OCI-LY7 (cell line): ENCODE data around the gene HMCN1. TPM values are rescaled to one million over a fixed set of nuclear protein-coding genes. Genes with fewer than 3 reads are reported as not detected.

Experiments used
- BruUV-seq: library from RNA; stranded (reverse); fragments of 400-500 nt; replicated peaks from 2 replicates; lab custom pipeline; 2021; lab: Mats Ljungman, UMichigan
- CTCF ChIA-PET: fragments of 300-600 bp; sonication (Branson Sonifier 250); formaldehyde crosslinking; loops from one replicate; lab custom pipeline; 2022; ENCODE audit warnings: antibody characterized with exemption; ENCODE audit not compliant: unreplicated experiment; lab: Charles Lee
- POLR2A ChIA-PET: fragments of 300-600 bp; sonication (Branson Sonifier 250); formaldehyde crosslinking; loops from one replicate; lab custom pipeline; 2022; ENCODE audit warnings: antibody characterized with exemption; lab: Charles Lee
- DNase-seq: peaks from one replicate; pipeline ENCODE4 v3.0.0-alpha.2; 2015; ENCODE audit warnings: low spot score
- H2AFZ ChIP-seq: fragments of 200-600 bp; sonication (generic), shearing (Covaris generic); 2 replicates; pipeline ENCODE4 v1.6.1; 2014; ENCODE audit warnings: mild to moderate bottlenecking, antibody characterized with exemption, low read length, moderate library complexity
- H3K27ac ChIP-seq: fragments of 200-600 bp; sonication (generic); 2 replicates; pipeline ENCODE4 v1.5.1; 2014; ENCODE audit warnings: mixed run types, low read depth, mild to moderate bottlenecking, moderate library complexity, low read length, inconsistent platforms; ENCODE audit not compliant: poor library complexity, severe bottlenecking
- H3K36me3 ChIP-seq: fragments of 200-600 bp; sonication (generic); 2 replicates; pipeline ENCODE4 v1.6.1; 2014; ENCODE audit warnings: mild to moderate bottlenecking, antibody characterized with exemption, low read length, moderate library complexity, mixed read lengths; ENCODE audit not compliant: insufficient read depth
- H3K4me1 ChIP-seq: fragments of 200-600 bp; sonication (generic); 2 replicates; pipeline ENCODE4 v1.5.1; 2014; ENCODE audit warnings: mild to moderate bottlenecking, low read length; ENCODE audit not compliant: insufficient read depth, poor library complexity, severe bottlenecking
- H3K4me2 ChIP-seq: fragments of 200-600 bp; sonication (generic); 2 replicates; pipeline ENCODE4 v1.6.1; 2014; ENCODE audit warnings: mild to moderate bottlenecking, low read length
- H3K4me3 ChIP-seq: fragments of 200-600 bp; sonication (generic); 2 replicates; pipeline ENCODE4 v1.5.1; 2014; ENCODE audit warnings: mild to moderate bottlenecking, low read depth, low read length; ENCODE audit not compliant: poor library complexity, severe bottlenecking
- H3K79me2 ChIP-seq: fragments of 200-600 bp; sonication (generic); 2 replicates; pipeline ENCODE4 v1.6.1; 2016; ENCODE audit warnings: low read depth, mild to moderate bottlenecking, low read length, moderate library complexity, mixed read lengths; ENCODE audit not compliant: insufficient read depth
- H3K9me2 ChIP-seq: fragments of 200-600 bp; sonication (generic); 2 replicates; pipeline ENCODE4 v1.6.1; 2016; ENCODE audit warnings: mild to moderate bottlenecking, low read length, mixed read lengths; ENCODE audit not compliant: insufficient read depth
- H3K9me3 ChIP-seq: fragments of 200-600 bp; sonication (generic); 2 replicates; pipeline ENCODE4 v1.6.1; 2014; ENCODE audit warnings: mild to moderate bottlenecking, mixed run types, low read length, mixed read lengths
- H4K20me1 ChIP-seq: fragments of 200-600 bp; sonication (generic); 2 replicates; pipeline ENCODE4 v1.6.1; 2014; ENCODE audit warnings: mild to moderate bottlenecking, antibody characterized with exemption, low read length, moderate library complexity, mixed read lengths; ENCODE audit not compliant: insufficient read depth
- EZH2phosphoT487 ChIP-seq: fragments of 200-600 bp; sonication (generic); IDR thresholded peaks from 2 replicates; pipeline ENCODE4 v1.6.1; 2018; ENCODE audit warnings: low read depth, borderline replicate concordance, mild to moderate bottlenecking, mixed run types, antibody characterized with exemption, low read length, moderate library complexity, mixed read lengths
- intact Hi-C: fragments of 100-400 bp; cut with micrococcal nuclease; formaldehyde crosslinking; loops from one replicate; pipeline ENCODE4 v1.10.0; 2022; ENCODE audit not compliant: unreplicated experiment
- total RNA-seq, 2 experiments: library from RNA; depleted of rRNA in 1 of 2; stranded (reverse); fragments of >200 nt in 1 of 2; shearing (Covaris generic) in 1 of 2; gene quantifications; 2 replicates each; pipeline ENCODE4 v1.2.3, GENCODE V29; 2014 to 2022
- TF ChIP-seq, protein P1 (sequence below): fragments of 200-600 bp; sonication (generic); conservative IDR thresholded peaks from 2 replicates; pipeline ENCODE4 v1.5.1; 2014; ENCODE audit warnings: mild to moderate bottlenecking, antibody characterized with exemption, low read length, moderate library complexity, mixed read lengths

The HMCN1 gene
- total RNA-seq, 2 experiments from 2014 or later, result 0.02 TPM; not detected in 1

DNA sequence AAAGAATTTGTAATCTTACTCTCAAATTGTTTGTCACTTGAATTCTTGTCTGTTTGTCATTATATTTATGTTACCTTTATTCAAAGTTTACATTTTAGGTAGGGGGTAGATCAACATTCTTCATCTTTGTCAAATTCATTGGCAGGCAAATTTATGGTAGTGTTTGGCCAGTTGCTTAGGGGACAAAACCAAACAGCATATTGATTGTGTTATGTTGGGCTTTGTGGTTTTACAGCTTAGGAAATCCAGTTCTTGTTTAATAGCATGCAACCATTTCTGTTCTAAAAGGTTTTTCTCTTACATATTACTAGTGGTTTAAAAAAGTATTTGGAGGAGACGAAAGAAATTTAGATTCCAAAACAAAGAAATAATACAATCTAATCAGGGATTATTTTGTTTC lies 91.4 kb downstream of the HMCN1 start:
- BruUV-seq, result no TSS peak
- Histone ChIP-seq H3K4me1 (no peaks in the 10 kb centered on the region), H3K9me2 (no peaks in the 10 kb centered on the region), H3K4me3 (no peak overlapping the region), H3K9me3 (no peaks in the 10 kb centered on the region), H3K36me3 (no peaks in the 10 kb centered on the region), H3K27ac (no peak overlapping the region), H2AFZ (no peak overlapping the region), H3K79me2 (no peaks in the 10 kb centered on the region), H4K20me1 (no peaks in the 10 kb centered on the region), H3K4me2 (no peak overlapping the region)
- TF ChIP-seq, protein P1, sequence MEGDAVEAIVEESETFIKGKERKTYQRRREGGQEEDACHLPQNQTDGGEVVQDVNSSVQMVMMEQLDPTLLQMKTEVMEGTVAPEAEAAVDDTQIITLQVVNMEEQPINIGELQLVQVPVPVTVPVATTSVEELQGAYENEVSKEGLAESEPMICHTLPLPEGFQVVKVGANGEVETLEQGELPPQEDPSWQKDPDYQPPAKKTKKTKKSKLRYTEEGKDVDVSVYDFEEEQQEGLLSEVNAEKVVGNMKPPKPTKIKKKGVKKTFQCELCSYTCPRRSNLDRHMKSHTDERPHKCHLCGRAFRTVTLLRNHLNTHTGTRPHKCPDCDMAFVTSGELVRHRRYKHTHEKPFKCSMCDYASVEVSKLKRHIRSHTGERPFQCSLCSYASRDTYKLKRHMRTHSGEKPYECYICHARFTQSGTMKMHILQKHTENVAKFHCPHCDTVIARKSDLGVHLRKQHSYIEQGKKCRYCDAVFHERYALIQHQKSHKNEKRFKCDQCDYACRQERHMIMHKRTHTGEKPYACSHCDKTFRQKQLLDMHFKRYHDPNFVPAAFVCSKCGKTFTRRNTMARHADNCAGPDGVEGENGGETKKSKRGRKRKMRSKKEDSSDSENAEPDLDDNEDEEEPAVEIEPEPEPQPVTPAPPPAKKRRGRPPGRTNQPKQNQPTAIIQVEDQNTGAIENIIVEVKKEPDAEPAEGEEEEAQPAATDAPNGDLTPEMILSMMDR, result no peak
- no peak for TF ChIP-seq EZH2phosphoT487
- POLR2A ChIA-PET, result no interaction called here
- CTCF ChIA-PET, result no interaction called here
- DNase-seq, result no peak
- intact Hi-C loops, result no loop called here

DNA sequence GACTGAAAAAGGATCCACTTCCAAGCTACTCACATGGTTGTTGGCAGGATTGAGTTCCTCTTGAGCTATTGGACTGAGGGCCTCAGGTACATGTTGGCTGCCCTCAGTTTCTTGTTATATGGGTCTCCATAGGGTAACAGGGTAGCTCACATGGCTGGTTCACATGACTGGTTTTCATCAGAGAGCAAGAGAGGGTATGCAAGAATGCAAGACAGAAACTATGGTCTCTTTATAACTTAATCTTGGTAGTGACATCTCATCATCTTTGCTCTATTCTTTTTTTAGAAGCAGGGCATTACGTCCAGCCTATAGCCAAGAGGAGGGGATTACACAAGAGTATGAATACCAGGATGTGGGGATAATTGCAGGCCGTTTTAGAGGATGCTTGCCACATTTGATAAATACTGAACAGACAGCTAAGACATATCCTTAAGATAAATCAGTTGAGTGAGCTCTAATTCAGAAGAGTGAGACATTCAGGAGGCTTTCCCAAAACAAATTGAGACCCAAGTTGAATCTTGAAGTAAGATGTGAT lies 100.2 kb downstream of the HMCN1 start:
- POLR2A ChIA-PET, result interaction anchor here (0.5 to 0.6 kb wide), 2 partner anchors 8 to 931 kb away, joined by 3 to 6 read pairs; no protein-coding TSS in a partner anchor

DNA sequence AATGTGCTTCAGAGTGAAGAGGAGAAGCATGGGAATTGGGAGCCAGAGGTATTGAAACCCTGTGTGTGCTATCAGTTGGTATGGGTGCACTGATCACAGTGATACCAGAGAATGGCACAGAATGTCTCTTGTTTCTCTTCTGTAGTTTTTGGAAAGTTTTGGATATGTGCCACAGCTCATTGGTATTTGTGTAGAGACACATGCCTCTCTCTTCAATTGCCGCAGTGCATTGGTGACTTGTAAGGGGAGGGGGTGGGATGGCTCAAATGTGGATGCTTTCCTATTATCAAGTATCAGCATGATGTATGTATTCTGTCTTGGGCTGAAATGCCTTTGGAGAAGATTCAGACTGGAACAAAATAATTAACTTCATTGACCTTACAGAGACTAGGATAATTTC lies 101.0 kb downstream of the HMCN1 start:
- no peaks in the 10 kb centered on the region for H3K79me2 ChIP-seq
- H3K9me3 ChIP-seq, result no peaks in the 10 kb centered on the region
- H3K4me3 ChIP-seq, result no peak overlapping the region
- DNase-seq, result no peak
- CTCF ChIA-PET, result no interaction called here
- H3K9me2 ChIP-seq, result no peaks in the 10 kb centered on the region
- intact Hi-C loops, result no loop called here
- H3K4me2 ChIP-seq, result no peak overlapping the region
- TF ChIP-seq, protein P1, result no peak
- TF ChIP-seq EZH2phosphoT487, result no peak
- H2AFZ ChIP-seq, result no peak overlapping the region
- no peak overlapping the region for H3K27ac ChIP-seq
- no peaks in the 10 kb centered on the region for H3K4me1 ChIP-seq
- no peaks in the 10 kb centered on the region for H4K20me1 ChIP-seq
- H3K36me3 ChIP-seq, result no peaks in the 10 kb centered on the region
- BruUV-seq, result no TSS peak
- POLR2A ChIA-PET, result interaction anchor here (0.6 kb wide), 1 partner anchor 8 kb away, joined by 3 read pairs; no protein-coding TSS in a partner anchor

More for the DNA sequence above, 100.2 kb downstream of the HMCN1 start:
- no peak for DNase-seq
- H3K36me3 ChIP-seq, result no peaks in the 10 kb centered on the region
- H4K20me1 ChIP-seq, result no peaks in the 10 kb centered on the region
- H3K79me2 ChIP-seq, result no peaks in the 10 kb centered on the region
- intact Hi-C loops, result no loop called here
- no peak overlapping the region for H3K4me2 ChIP-seq
- CTCF ChIA-PET, result no interaction called here
- H3K27ac ChIP-seq, result no peak overlapping the region
- H3K4me1 ChIP-seq, result no peaks in the 10 kb centered on the region
- no peak overlapping the region for H3K4me3 ChIP-seq
- TF ChIP-seq, protein P1, result no peak
- TF ChIP-seq EZH2phosphoT487, result no peak
- no peaks in the 10 kb centered on the region for H3K9me2 ChIP-seq
- no peak overlapping the region for H2AFZ ChIP-seq
- H3K9me3 ChIP-seq, result no peaks in the 10 kb centered on the region
- no TSS peak for BruUV-seq
